Activated CD4-positive, alpha-beta T cell treated with anti-CD3 and anti-CD28 coated beads, Interleukin-2, Interleukin-6, amounts not matched to agents 100 ng/mL and 50 ng/mL, durations not matched to agents 16 hours and 8 hours (primary cell): Measurements from ENCODE around the gene RAD17.
A peak's percentile ranks its signal among the peaks of the same experiment; 100 is the strongest.
"Not testable (repeated sequence)": the region's sequence is repeated elsewhere in the genome, so short reads cannot be mapped to it uniquely, and the experiment has no call there.

ENCODE experiments used
- DNase-seq: peaks from one replicate; pipeline ENCODE4 v3.0.0-alpha.2; 2020

The RAD17 gene, protein sequence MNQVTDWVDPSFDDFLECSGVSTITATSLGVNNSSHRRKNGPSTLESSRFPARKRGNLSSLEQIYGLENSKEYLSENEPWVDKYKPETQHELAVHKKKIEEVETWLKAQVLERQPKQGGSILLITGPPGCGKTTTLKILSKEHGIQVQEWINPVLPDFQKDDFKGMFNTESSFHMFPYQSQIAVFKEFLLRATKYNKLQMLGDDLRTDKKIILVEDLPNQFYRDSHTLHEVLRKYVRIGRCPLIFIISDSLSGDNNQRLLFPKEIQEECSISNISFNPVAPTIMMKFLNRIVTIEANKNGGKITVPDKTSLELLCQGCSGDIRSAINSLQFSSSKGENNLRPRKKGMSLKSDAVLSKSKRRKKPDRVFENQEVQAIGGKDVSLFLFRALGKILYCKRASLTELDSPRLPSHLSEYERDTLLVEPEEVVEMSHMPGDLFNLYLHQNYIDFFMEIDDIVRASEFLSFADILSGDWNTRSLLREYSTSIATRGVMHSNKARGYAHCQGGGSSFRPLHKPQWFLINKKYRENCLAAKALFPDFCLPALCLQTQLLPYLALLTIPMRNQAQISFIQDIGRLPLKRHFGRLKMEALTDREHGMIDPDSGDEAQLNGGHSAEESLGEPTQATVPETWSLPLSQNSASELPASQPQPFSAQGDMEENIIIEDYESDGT

DNA sequence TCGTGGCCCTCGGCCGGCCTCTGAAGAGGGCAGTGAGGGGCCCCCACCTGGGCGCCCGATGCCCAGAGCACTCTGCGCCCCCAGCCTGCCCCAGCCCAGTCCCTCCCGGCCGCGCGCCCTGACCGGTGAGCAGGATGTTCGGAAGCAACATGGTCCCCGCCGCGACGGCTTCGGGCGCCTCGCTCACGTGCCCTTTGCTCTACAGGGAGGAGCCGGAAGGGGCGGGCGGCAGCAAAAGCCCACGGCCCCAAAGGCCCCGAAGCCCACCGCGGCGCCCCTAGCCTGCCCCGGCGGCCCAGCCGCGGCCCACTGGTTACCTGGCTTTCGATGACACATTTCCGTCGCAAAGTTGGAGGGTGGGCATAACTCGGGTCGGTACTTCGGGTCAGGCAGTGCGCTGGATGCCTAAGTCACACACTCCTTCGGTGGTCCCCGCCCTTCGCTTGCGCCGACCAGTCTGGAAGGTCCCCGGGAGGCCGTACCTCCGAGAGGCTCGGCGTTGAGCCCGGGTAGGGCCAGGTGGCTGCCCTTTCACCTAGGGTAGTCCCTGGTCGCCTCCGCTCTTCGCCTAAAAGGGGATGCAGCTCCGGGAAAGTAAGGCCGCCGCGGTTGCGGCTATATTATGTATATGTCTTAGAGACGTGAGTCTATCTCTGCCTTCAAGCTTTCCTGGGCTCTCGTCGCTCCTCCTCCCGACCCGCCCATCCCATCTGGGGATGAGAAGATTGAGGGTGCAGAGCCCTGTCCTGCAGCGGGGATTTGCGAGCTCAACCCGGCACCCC is at the start of gene RAD17, which contains the start of the genes AK6 and TAF9:
RAD17 (plus strand) TSS at position 479 of the 782 bp plus-strand sequence. CDS start 2,391 bp downstream, outside the sequence.
AK6 (minus strand) TSS at position 181 of the 782 bp plus-strand sequence; CDS start at position 151, 30 bp downstream.
TAF9 (minus strand) TSS at position 181 of the 782 bp plus-strand sequence. CDS start 3,783 bp downstream, outside the sequence.
- DNase-seq, result peak; percentile 94

DNA sequence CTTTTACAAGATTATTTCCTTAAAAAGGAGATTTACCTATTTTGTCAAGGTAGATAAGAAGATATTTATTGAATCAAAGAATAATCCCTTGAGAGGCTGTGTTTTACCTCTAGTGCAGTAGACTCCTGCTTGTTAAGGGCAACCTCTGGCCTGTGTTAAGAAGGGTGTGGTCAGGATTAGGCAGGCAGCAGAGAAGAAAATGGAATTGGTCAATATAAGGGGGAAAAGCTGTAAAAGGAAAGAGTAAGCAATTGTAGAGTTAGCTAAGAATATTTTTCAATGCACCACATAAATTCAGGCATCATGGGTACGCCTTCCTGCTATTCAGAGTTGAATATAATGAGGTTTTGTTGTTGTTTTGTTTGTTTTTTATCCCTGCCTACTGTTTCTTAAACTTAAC is 43.3 kb upstream of the RAD17 start:
- no peak for DNase-seq

DNA sequence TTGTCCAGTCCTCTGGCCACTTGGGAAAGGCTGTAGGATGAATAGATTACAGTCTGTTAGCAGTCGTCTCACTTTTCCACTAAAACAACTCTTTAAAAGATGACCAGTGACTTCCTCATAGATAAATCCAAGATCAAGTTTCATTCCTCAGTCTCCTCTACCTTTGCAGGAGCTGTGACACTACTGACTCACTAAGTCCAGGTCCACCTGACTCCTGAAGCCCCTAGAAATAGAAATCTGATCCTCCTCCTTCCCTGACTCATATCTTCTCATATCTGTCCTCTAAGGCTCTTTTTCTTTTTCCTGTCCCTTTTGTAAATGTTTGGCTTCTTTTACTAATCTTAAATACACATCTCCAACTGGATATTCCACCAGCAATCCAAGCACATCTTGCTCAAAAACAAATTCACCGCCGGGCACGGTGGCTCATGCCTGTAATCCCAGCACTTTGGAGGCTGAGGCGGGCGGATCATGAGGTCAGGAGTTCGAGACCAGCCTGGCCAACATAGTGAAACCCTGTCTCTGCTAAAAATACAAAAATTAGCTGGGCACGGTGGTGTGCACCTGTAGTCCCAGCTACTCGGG is 39.6 kb upstream of the RAD17 start:
- DNase-seq, result no peak

DNA sequence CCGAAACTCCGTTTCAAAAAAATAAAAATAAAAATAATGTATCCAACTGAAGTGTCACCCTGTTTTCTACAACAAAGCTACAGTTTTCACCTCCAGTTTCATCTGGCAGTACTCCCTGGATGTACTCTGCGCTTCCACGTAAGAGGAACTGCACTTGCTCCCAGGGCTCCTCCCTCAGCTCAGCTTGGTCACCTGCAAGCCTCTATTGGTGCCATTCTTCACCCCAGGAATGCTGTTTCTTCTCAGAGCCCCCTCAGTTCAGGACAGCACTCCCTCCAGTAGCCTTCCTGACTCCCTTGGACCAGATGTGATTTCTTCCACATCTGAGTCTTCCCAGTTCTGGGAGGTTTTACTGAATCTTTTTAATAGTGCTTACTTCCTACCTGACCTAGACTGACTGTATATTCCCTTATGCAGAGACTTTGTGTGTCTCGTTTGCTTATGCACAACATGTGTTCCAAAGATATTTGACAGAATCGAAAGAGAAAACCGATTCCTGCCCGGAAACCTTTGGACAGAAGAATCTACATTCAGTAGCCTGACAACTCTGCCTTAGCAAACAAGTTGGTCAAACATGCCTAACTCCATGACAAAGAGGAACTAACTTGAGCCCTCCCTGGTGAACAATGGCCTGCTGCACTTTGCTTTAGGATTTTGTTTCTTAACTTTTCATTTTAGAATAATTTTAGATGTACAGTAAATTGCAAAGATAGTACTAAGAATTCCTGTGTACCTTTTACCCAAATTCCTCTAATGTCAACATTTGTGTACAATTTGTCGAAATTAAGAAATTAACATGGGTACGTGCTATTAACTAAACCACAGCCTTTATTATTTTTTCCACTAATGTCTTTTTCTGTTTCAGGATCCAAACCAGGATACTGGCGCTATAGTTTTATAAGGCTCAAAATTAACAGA is 37.8 kb upstream of the RAD17 start:
- no peak for DNase-seq

DNA sequence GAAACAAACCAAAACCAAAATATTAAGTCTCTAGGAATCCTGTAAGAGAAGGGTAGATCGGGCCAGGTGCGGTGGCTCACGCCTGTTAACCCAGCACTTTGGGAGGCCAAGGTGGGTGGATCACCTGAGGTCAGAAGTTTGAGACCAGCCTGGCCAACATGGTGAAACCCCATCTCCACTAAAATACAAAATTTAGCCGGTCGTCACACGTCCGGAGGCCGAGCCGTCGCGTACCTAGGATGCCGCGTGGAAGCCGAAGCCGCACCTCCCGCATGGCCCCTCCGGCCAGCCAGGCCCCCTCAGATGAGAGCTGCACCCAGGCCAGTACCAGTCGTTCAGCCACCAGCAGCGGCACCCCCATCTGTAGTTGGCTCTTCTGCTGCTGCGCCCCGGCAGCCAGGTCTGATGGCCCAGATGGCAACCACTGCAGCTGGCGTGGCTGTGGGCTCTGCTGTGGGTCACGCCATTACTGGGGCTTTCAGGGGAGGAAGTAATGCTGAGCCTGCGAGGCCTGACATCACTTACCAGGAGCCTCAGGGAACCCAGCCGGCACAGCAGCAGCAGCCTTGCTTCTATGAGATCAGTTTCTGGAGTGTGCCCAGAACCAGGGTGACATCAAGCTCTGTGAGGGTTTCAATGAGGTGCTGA is 35.8 kb upstream of the RAD17 start:
- not testable (repeated sequence) for DNase-seq

DNA sequence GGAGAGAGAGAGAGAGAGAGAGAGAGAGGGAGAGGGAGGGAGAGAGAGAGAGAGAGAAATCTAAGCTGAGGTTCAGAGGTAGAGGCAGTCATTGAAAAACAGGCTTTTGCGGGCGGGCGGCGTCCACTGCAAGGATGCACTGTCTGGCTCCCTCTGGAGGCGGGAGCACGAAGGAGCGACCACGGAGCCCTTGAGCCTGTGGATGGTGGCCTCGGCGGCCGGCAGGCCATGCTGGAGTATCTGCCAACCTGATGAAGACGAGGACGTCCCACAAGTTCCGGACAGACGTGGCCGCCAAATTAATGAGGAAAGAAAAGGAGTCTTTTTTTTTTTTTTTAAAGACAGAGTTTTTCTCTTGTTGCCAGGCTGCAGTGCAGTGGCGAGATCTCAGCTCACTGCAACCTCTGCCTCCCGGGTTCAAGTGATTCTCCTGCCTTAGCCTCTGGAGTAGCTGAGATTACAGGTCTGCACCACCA is 34.8 kb upstream of the RAD17 start:
- DNase-seq, result peak; percentile 85

DNA sequence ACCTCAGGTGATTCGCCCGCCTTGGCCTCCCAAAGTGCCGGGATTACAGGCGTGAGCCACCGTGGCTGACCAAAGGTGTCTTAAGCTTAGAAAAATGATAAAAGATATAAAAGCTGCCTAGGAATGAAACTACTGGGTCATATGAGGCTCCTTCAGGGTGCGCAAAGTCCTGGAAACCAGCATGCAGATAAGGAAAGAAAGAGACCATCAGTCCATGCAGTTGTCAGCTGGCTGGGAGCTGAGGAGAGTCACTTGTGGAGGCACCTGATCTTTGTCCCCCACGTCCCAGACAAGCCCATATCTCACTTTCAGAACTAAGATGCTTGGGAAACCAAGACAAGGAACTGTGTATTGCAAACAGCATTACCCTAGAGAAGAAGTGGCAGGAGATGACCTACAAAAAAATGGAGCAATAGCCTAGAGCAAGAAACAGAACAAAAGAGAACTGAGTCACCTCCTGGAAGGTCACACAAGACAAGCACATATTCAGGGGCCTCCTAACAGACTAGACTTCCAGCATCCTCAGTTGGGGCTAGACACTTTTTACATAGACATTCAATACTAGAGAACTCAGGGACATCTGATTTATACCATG is 34.2 kb upstream of the RAD17 start:
- no peak for DNase-seq

DNA sequence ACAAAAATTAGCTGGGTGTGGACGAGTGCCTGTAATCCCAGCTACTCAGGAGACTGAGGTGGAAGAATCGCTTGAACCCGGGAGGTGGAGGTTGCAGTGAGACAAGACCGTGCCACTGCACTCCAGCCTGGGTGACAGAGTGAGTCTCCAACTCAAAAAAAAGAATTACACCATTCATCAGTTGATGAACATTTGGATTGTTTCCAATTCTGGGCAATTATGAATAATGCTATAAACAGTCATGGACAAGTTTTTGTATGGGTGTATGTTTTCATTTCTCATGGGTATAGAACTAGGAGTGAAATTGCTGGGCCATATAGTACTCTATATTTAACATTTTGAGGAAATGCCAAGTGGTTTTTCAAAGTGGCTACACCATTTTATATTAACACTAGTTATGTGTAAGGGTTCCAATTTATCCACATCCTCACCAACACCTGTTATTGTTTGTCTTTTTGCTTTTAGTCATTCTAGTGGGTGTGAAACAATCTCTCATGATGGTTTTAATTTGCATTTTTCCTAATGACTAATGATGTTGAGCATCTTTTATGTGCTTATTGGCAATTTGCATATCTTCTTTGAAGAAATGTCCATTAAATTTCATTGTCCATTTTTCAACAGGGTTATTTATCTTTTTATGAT is 28.0 kb upstream of the RAD17 start:
- no peak for DNase-seq

DNA sequence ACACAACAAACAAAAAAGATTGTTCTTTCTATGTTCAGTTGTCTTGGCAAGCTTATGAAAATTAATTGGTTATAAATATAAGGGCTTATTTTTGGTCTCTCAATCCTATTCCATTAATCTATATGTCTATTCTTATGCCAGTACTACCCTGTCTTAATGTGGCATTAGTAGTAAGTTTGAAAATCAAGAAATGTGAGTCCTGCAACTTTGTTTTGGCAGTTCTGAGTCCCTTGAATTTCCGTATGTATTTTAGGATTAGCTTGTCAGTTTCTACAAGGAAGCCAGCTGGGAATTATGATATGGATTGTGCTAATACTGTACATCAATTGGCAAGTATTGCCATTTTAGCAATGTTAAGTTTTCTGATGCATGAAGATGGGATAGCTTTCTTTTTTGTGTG is 26.5 kb upstream of the RAD17 start:
- DNase-seq, result no peak

DNA sequence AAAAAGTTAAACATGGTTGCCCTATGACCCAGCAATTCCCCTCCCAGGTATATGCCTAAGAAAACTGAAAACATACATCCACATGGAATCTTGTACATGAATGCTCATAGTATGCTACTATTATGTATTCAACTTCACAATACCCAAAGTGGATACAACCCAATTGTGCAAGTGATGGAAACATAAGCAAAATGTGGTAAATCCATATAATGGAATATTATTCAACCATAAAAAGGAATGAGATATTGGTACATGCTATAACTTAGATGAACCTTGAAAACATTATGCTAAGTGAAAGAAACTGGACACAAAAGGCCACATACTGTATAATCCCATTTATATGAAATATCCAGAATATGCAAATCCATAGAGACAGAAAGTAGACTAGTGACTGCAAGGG is 19.0 kb upstream of the RAD17 start:
- DNase-seq, result no peak

DNA sequence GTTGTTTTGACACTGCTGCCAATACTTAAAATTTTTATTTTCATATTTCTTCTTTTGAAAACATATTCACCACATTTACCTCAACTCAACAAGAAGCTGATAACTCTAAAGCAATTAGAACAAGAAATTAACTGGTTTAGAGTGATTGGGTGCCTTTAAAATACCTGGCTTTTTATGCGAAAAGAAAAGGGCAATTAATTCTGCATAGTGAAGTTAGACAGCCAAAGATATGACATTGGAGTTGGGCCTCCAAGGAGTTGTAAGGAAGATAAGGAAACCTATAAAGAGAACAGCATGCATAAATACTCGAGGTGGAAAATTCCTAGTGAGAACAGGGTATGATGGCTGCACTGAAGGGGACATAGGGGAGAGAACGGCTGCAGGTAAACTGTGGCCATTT is 9.9 kb upstream of the RAD17 start:
- no peak for DNase-seq

DNA sequence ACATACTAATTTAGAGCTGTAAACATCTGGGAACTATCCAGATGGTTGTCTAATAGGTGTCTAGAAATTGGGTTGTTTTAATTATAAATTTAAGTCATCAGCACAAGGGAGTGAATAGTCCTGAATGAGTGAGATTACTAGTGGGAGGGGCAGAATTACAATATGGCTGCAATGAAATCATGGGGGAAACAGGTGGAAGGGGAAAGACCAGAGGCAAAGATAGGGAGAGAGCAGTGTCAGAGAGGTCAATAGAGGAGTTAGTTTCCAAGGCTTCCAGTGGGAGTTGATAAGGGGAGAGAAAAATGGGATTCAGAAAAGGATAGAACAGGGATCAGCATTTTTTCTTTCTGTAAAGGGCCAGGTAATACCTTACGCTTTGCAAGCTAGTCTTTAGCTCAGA is 9.2 kb upstream of the RAD17 start:
- DNase-seq, result no peak

DNA sequence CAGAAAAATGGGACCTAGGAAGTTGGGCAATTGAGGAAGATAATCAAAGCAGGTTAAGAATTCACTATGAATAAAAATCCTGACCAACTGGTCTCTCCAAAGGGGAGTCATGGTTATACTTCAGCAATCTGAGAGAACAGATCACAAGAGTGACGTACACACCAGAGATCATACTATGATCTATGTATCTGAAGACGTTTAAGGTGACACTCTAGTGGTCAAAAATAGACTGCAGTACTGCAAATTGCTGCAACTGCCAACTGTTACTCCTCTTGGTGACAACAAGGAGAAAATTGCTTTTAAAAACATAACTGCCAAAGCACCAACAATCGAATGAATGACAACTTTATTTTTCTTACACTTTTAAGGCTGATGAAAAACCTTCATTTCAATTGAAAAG is 5.2 kb upstream of the RAD17 start:
- peak; percentile 33 for DNase-seq

DNA sequence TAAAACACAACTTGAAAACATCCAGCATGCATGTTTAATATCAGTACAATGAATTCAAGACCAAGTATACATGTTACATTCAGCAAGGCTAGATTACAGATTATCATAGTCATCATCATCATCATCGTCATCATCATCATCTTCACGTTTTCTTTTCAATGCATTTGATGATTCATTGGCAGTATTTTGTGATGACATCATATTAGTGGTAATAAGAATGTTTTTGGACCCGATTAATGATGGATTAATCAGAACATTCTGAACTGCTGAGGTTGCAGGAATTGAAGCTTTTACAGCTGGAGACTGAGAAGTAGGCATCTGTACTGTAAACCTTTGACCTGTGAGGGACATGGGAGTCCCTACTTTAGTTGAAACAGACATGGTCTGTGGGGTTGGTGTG is 4.8 kb upstream of the RAD17 start:
- no peak for DNase-seq

DNA sequence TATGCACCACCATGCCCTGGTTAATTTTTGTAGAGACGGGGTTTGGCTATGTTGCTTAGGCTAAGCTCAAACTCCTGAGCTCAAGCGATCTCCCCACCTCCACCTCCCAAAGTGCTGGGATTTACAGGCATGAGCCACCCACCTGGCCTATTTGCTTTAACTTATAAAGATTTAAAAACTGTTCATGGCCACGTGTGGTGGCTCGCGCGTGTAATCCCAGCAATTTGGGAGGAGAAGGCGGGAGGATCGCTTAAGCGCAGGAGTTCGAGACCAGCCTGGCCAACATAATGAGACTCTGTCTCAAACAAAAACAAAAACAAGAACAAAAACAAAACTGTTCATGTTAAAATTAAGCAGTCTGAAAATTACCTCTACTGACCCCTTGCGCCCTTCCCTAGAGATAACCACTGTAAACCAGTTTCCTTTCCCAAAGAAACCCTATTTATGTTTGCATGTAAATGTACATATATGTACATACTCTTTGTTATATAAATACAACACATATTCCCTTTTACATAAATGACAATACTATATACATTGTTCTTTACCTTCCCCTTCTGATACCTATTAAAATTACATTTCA is 1.8 kb upstream of the RAD17 start:
- no peak for DNase-seq

DNA sequence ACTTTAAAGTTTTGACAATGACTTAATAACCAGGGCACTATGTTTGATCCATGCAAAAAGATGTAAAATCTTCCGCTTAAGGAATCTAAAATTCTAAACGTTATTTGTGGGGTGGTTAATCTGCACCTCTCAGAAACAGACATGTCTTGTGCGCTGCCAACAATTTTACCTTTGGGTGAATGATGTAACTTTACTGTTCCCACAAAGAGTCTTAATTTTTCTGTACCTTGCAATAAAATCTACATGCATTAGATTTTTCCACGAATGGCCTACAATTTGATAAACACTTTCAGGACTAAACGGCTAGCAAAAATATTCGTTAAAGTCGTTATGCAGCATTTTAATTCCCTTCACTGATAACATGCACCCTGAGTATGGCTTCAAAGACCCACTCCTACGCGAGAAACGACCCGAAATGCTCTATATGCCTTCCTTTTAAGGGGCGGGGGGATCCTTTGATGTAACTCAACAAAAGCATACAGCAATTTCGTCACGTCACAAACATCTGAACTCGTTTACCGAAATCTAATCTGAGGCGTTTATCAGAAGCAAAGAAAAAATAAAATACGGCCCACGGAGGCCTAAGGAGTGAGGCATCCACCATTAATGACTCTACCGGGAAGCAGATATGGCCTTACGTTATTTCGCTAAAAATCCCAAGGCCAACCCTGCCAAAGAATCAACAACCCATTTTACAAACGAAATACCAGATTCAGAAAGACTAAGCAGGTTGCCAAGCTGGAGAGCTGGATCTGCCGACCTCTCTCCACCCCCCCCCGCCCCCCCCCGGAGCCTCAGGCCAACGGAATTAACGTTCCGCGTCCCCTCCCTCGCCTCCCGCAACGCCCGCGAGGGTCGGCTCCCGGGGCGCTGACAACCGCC is 919 bp upstream of the RAD17 start:
- peak; percentile 35 for DNase-seq

DNA sequence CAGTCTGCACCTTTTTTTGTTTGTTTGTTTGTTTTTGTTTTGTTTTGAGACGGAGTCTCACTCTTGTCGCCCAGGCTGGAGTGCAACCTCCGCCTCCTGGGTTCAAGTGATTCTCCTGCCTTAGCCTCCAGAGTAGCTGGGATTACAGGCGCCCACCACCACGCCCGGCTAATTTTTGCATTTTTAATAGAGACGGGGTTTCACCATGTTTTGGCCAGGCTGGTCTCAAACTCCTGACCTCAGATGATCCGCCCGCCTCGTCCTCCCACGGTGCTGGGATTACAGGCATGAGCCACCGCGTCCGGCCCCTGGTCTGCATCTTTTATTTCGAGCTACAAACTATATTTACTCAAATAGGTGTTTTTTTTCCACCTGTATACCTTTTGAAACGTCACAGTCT is 717 bp downstream of the RAD17 start:
- not testable (repeated sequence) for DNase-seq

DNA sequence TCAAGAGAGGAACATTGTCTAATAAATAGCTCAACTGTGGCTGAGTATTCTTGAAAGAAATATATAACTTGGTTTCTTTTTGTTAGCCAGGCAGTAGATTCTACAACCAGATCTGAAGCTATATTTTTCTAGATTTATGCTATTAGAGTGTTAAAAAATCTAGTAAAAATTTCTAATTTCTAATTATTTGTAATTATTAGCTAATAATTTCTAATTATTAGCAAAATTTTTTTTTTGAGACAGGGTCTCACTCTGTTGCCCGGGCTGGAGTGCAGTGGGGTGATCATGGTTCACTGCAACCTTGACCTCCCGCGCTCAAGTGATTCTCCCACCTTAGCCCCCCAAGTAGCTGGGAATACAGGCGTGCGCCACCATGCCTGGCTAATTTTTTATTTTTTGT is 2.8 kb downstream of the RAD17 start:
- DNase-seq, result no peak
